A549 treated with dexamethasone at 1 μM for 4 hours (cell line): ENCODE results near the gene PLA1A. TPM values are rescaled to one million over a fixed set of nuclear protein-coding genes. Genes with fewer than 3 reads are reported as not detected.

ENCODE experiments used
- total RNA-seq: library from RNA; stranded (reverse); fragments of 200-300 nt; extraction: Qiagen RNA extraction; gene quantifications from 5 replicates; pipeline ENCODE4 v1.2.3, GENCODE V29; 2022

Gene PLA1A
- total RNA-seq, result 0.22 to 0.44 TPM (median 0.31 TPM) in 5 replicates

GRCh38 chr3:119597548-119598288 lies at the start of gene PLA1A:
TSS of gene PLA1A (plus strand) at chr3:119597885. CDS start at chr3:119597914, 29 bp downstream.

GRCh38 chr3:119559441-119559963 lies 38.2 kb upstream of the PLA1A start, which contains the start of gene CD80:
TSS of gene CD80 (minus strand) at chr3:119559614. CDS start at chr3:119557728, 1,886 bp downstream.

GRCh38 chr3:119579366-119580066 lies 18.2 kb upstream of the PLA1A start, which contains the start of gene ADPRH:
TSS of gene ADPRH (plus strand) at chr3:119579492. CDS start at chr3:119582170, 2,678 bp downstream.

GRCh38 chr3:119660474-119661440 lies 63.1 kb downstream of the PLA1A start, which contains the start of gene POPDC2:
TSS of gene POPDC2 (minus strand) at chr3:119660589. CDS start at chr3:119660423, 166 bp downstream.

GRCh38 chr3:119676771-119677640 lies 79.3 kb downstream of the PLA1A start, which contains the start of gene COX17:
TSS of gene COX17 (minus strand) at chr3:119677406. CDS start at chr3:119677310, 96 bp downstream.

Other genes starting within 250 kb of the PLA1A start
- gene TMEM39A, start 134.3 kb upstream of the PLA1A start, total RNA-seq, result 18.5 to 25.3 TPM (median 23.0 TPM) in 5 replicates
- gene POGLUT1, start 128.9 kb upstream of the PLA1A start, total RNA-seq, result 7.2 to 7.9 TPM (median 7.7 TPM) in 5 replicates
- 65.9 to 82.5 TPM (median 74.0 TPM) in 5 replicates for gene TIMMDC1, start 99.3 kb upstream of the PLA1A start, total RNA-seq
- gene CD80, start 38.3 kb upstream of the PLA1A start, total RNA-seq, result 0.04 to 0.09 TPM in 2 of 5 replicates, not detected in the others
- gene ADPRH, start 18.4 kb upstream of the PLA1A start, total RNA-seq, result 3.1 to 3.6 TPM (median 3.2 TPM) in 5 replicates
- 0.13 to 0.95 TPM (median 0.23 TPM) in 5 replicates for gene POPDC2, start 62.7 kb downstream of the PLA1A start, total RNA-seq
- gene COX17, start 79.5 kb downstream of the PLA1A start, total RNA-seq, result 98.1 to 134 TPM (median 98.9 TPM) in 5 replicates
- 0.21 to 0.32 TPM (median 0.23 TPM) in 4 of 5 replicates, not detected in the other for gene CFAP91, start 105.1 kb downstream of the PLA1A start, total RNA-seq
- gene NR1I2, start 184.2 kb downstream of the PLA1A start, total RNA-seq, result not detected in 5 replicates